Measurements from ENCODE around the gene SIX2. TPM values are rescaled to one million over a fixed set of nuclear protein-coding genes. Genes with fewer than 3 reads are reported as not detected.

The SIX2 gene
- total RNA-seq = 0.05 TPM in 1 of 2 replicates, not detected in the other

GRCh38 chr2:45009303-45009927 is at the start of gene SIX2:
TSS of gene SIX2 (minus strand) at chr2:45009452. CDS start at chr2:45009110, 342 bp downstream.

Other genes with a start within 250 kb of the SIX2 start
- gene SIX3, start 67.8 kb downstream of the SIX2 start, total RNA-seq = not detected in 2 replicates